CD14-positive monocyte (primary cell): Measurements from ENCODE around the gene AMZ1. TPM values are rescaled to one million over a fixed set of nuclear protein-coding genes. Genes with fewer than 3 reads are reported as not detected.

Experiments
- DNase-seq, 3 donors: peaks; one replicate each; pipeline ENCODE4 v3.0.0-alpha.2; 2011 to 2022
- H2AFZ ChIP-seq: 2 replicates; pipeline ENCODE4 v1.6.0; 2012; ENCODE audit warnings: mild to moderate bottlenecking, low read depth, low read length, inconsistent platforms; ENCODE audit not compliant: insufficient read depth, poor library complexity, severe bottlenecking
- H3K27ac ChIP-seq, 2 donors: 1 replicate in 1 of 2; 2 replicates in 1 of 2; pipeline ENCODE4 v1.5.1; 2012 to 2013; ENCODE audit warnings: low read length in 2 of 2, control low read depth in 1 of 2, inconsistent platforms in 1 of 2, low read depth in 1 of 2, mild to moderate bottlenecking in 1 of 2
- H3K27me3 ChIP-seq, 2 donors: one replicate each; pipeline versions ENCODE4 v1.6.0 to v1.6.1; 2011 to 2013; ENCODE audit warnings: low read length in 2 of 2; ENCODE audit not compliant: control insufficient read depth in 2 of 2, insufficient read depth in 2 of 2
- H3K36me3 ChIP-seq, 2 donors: replicated peaks in 1 of 2; 1 replicate in 1 of 2; 2 replicates in 1 of 2; pipeline versions ENCODE4 v1.5.1 to v1.6.1; 2012 to 2013; ENCODE audit warnings: low read length in 2 of 2, control low read depth in 1 of 2, inconsistent platforms in 1 of 2, mild to moderate bottlenecking in 1 of 2; ENCODE audit not compliant: insufficient read depth in 2 of 2, control insufficient read depth in 1 of 2
- H3K4me1 ChIP-seq, 2 donors: 1 replicate in 1 of 2; 2 replicates in 1 of 2; pipeline versions ENCODE4 v1.5.1 to v1.6.1; 2012 to 2013; ENCODE audit warnings: low read length in 2 of 2, control low read depth in 1 of 2, inconsistent platforms in 1 of 2, mild to moderate bottlenecking in 1 of 2, moderate library complexity in 1 of 2; ENCODE audit not compliant: insufficient read depth in 2 of 2, control insufficient read depth in 1 of 2
- H3K4me2 ChIP-seq: replicated peaks from 2 replicates; pipeline ENCODE3; 2012; ENCODE audit warnings: low read length, moderate library complexity, mild to moderate bottlenecking; ENCODE audit not compliant: poor library complexity, severe bottlenecking; ENCODE audit errors: extremely low read depth
- H3K4me3 ChIP-seq, 3 experiments: fragments of 200-600 bp in 1 of 3; sonication (generic) in 1 of 3; replicated peaks in 1 of 3; 1 replicate in 2 of 3; 2 replicates in 1 of 3; pipeline ENCODE4 v1.5.1; 2011 to 2013; ENCODE audit warnings: low read length in 3 of 3, mild to moderate bottlenecking in 3 of 3, control low read depth in 2 of 3, low read depth in 2 of 3, inconsistent platforms in 1 of 3, moderate library complexity in 1 of 3
- H3K79me2 ChIP-seq: 2 replicates; pipeline ENCODE4 v1.6.0; 2012; ENCODE audit warnings: mild to moderate bottlenecking, control low read depth, inconsistent platforms, low read length, moderate library complexity; ENCODE audit not compliant: insufficient read depth
- H3K9ac ChIP-seq: 2 replicates; pipeline ENCODE4 v1.6.0; 2017; ENCODE audit warnings: low read length, mild to moderate bottlenecking; ENCODE audit not compliant: insufficient read depth, poor library complexity, severe bottlenecking
- H3K9me3 ChIP-seq, 2 donors: replicated peaks in 1 of 2; 1 replicate in 1 of 2; 2 replicates in 1 of 2; pipeline versions ENCODE4 v1.5.1 to v1.6.1; 2012 to 2013; ENCODE audit warnings: low read length in 2 of 2, control low read depth in 1 of 2; ENCODE audit not compliant: control insufficient read depth in 1 of 2, insufficient read depth in 1 of 2
- H4K20me1 ChIP-seq: 2 replicates; pipeline ENCODE4 v1.6.0; 2012; ENCODE audit warnings: mild to moderate bottlenecking, low read length, control low read depth, moderate library complexity; ENCODE audit not compliant: insufficient read depth
- H3K27ac Mint-ChIP-seq, 7 donors: one replicate each; pipeline ENCODE4 v1.8.0; 2020; ENCODE audit warnings: mild to moderate bottlenecking in 7 of 7, mixed read lengths in 7 of 7, moderate library complexity in 6 of 7, inconsistent platforms in 2 of 7
- H3K27me3 Mint-ChIP-seq, 3 donors: one replicate each; pipeline ENCODE4 v1.8.0; 2021 to 2022; ENCODE audit warnings: low read depth in 3 of 3, mild to moderate bottlenecking in 3 of 3, mixed read lengths in 3 of 3, moderate library complexity in 3 of 3, inconsistent platforms in 1 of 3
- H3K36me3 Mint-ChIP-seq, 2 donors: one replicate each; pipeline ENCODE4 v1.8.0; 2020; ENCODE audit warnings: mixed read lengths in 2 of 2, inconsistent platforms in 1 of 2, mild to moderate bottlenecking in 1 of 2
- H3K4me1 Mint-ChIP-seq: one replicate; pipeline ENCODE4 v1.8.0; 2020; ENCODE audit warnings: mild to moderate bottlenecking, mixed read lengths
- H3K4me3 Mint-ChIP-seq, 2 donors: one replicate each; pipeline ENCODE4 v1.8.0; 2020; ENCODE audit warnings: mild to moderate bottlenecking in 2 of 2, mixed read lengths in 2 of 2, moderate library complexity in 1 of 2
- H3K9me3 Mint-ChIP-seq, 7 donors: one replicate each; pipeline ENCODE4 v1.8.0; 2020 to 2022; ENCODE audit warnings: mixed read lengths in 7 of 7, mild to moderate bottlenecking in 6 of 7, moderate library complexity in 6 of 7, inconsistent platforms in 2 of 7
- CTCF ChIP-seq: fragments of 200-600 bp; IDR thresholded peaks from one replicate; pipeline ENCODE4 v1.8.0; 2022; ENCODE audit warnings: antibody characterized with exemption, mild to moderate bottlenecking
- WGBS: methylation state at CpG from one replicate; pipeline ENCODE4 v1.1.5; 2013; ENCODE audit warnings: missing lambda C conversion rate; ENCODE audit not compliant: insufficient coverage; 5-methylcytosine and 5-hydroxymethylcytosine counted together
- intact Hi-C, 2 donors: fragments of 100-400 bp; cut with micrococcal nuclease; formaldehyde crosslinking; loops; one replicate each; pipeline versions ENCODE4 v1.15.0 to v1.15.1; 2023
- polyA plus RNA-seq, 3 donors: library from polyadenylated mRNA; depleted of rRNA in 1 of 3; unstranded in 2 of 3; stranded (reverse) in 1 of 3; fragments of 300-500 nt in 2 of 3; fragments of >200 nt in 1 of 3; fragmentation: Illumina TruSeq in 2 of 3; gene quantifications; 1 replicate in 2 of 3; 2 replicates in 1 of 3; pipeline ENCODE4 v1.2.3, GENCODE V29; 2012 to 2021

Gene AMZ1
- polyA plus RNA-seq, 3 donors, result 0.09 to 0.25 (median 0.14) TPM

GRCh38 chr7:2652736-2653060, 35.3 kb upstream of the AMZ1 start:
- H3K36me3 ChIP-seq, result peaks cover 74 to 90% of the 10 kb centered on the region in 2 donors
- Mint-ChIP-seq H3K4me3 (no peak overlapping the region), H3K27ac (peak overlapping the region in 3 of 7 donors; percentile 21 to 46 (median 35)), H3K9me3 (peaks cover 0 to 3% (median 0%) of the 10 kb centered on the region in 7 donors), H3K27me3 (peaks cover 0 to 2% (median 1%) of the 10 kb centered on the region in 3 donors), H3K36me3 (peaks cover 63 to 92% of the 10 kb centered on the region in 2 donors), H3K4me1 (peaks cover 2% of the 10 kb centered on the region)
- intact Hi-C loops, result no loop called here
- no peak for DNase-seq
- no peak overlapping the region for H3K9ac ChIP-seq
- H3K4me3 ChIP-seq, result no peak overlapping the region
- H4K20me1 ChIP-seq, result peaks cover 71% of the 10 kb centered on the region
- TF ChIP-seq CTCF, result no peak
- H3K9me3 ChIP-seq, result no peaks in the 10 kb centered on the region
- H3K4me1 ChIP-seq, result peaks cover 6 to 9% of the 10 kb centered on the region in 2 donors
- no peak overlapping the region for H3K4me2 ChIP-seq
- 95% methylated on average over 8 of the region's 12 CpGs for WGBS
- no peak overlapping the region for H3K27ac ChIP-seq
- H2AFZ ChIP-seq, result no peak overlapping the region
- no peaks in the 10 kb centered on the region for H3K79me2 ChIP-seq
- H3K27me3 ChIP-seq, result no peaks in the 10 kb centered on the region

GRCh38 chr7:2654059-2654458, 33.9 kb upstream of the AMZ1 start:
- Histone ChIP-seq H3K9me3 (no peaks in the 10 kb centered on the region), H3K27ac (no peak overlapping the region), H3K4me3 (no peak overlapping the region), H3K27me3 (no peaks in the 10 kb centered on the region), H3K9ac (no peak overlapping the region), H3K4me1 (no peaks in the 10 kb centered on the region), H2AFZ (no peak overlapping the region), H4K20me1 (peaks cover 71% of the 10 kb centered on the region), H3K79me2 (no peaks in the 10 kb centered on the region), H3K36me3 (peaks cover 78 to 90% of the 10 kb centered on the region in 2 donors), H3K4me2 (no peak overlapping the region)
- Mint-ChIP-seq H3K27ac (peak overlapping the region in 1 of 7 donors; percentile 50), H3K4me1 (peaks cover 2% of the 10 kb centered on the region), H3K27me3 (peaks cover 0 to 2% (median 1%) of the 10 kb centered on the region in 3 donors), H3K9me3 (peaks cover 0 to 3% (median 0%) of the 10 kb centered on the region in 7 donors), H3K36me3 (peaks cover 65 to 93% of the 10 kb centered on the region in 2 donors), H3K4me3 (no peak overlapping the region)
- no peak for DNase-seq
- no peak for TF ChIP-seq CTCF
- 88% methylated on average over 3 of the region's 5 CpGs for WGBS
- intact Hi-C loops, result no loop called here
